ENCODE measurements around the gene TACC2. TPM values are rescaled to one million over a fixed set of nuclear protein-coding genes. Genes with fewer than 3 reads are reported as not detected.

The TACC2 gene
- total and polyA plus RNA-seq, 2 donors (not counting 3 experiments of a cell fraction or from before 2014, with no cell fraction given) = 14.4 to 46.2 TPM

DNA sequence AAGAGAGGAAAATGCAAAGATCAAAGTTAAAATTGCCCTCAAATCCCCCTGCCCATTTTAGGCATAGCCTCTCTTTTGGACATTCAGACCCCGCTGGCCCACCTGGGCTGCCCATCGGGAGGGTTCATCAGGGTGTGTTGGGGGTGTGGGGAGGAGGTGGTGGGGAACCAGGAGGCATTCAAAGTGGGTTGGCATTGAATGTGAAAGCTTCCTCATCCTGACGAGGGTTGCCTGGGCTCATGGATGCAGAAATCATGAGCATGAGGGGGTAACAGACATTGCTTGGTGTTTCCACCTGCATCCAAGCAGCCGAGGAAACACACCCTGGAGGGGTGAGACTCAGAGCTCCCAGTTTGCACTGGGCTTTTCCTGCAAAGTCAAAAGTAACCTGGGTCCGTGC, 302.8 kb downstream of the TACC2 start:
- no peak for TF ChIP-seq JUN (IDR thresholded peaks at IDR 0.05; ENCODE audit: borderline replicate concordance, insufficient read depth, insufficient read length, low read depth)
- no peak for TF ChIP-seq EZH2 (IDR thresholded peaks at IDR 0.05; ENCODE audit: borderline replicate concordance, low read depth, low read length, severe bottlenecking)
- TF ChIP-seq POLR2AphosphoS5 (IDR thresholded peaks at IDR 0.05; ENCODE audit: insufficient read depth, low read depth, low read length) = no peak
- TF ChIP-seq FOS (IDR thresholded peaks at IDR 0.05; ENCODE audit: borderline replicate concordance, insufficient read depth, low read length) = no peak
- no peak for TF ChIP-seq CTCF (IDR thresholded peaks at IDR 0.05; ENCODE audit: extremely low read depth in 1 of 2, insufficient read depth in 1 of 2, low read depth in 1 of 2, low read length in 2 of 2)
- TF ChIP-seq, protein P1, sequence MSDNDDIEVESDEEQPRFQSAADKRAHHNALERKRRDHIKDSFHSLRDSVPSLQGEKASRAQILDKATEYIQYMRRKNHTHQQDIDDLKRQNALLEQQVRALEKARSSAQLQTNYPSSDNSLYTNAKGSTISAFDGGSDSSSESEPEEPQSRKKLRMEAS (IDR thresholded peaks at IDR 0.05; ENCODE audit: insufficient read depth, insufficient read length) = no peak
- TF ChIP-seq GATA2 (IDR thresholded peaks at IDR 0.05; ENCODE audit: insufficient read depth, insufficient read length, low read depth, low read length) = no peak
- TF ChIP-seq MYC (IDR thresholded peaks at IDR 0.05; ENCODE audit: low read depth, low read length) = no peak
- TF ChIP-seq POLR2A (IDR thresholded peaks at IDR 0.05; ENCODE audit: low read depth, low read length) = no peak
- Histone ChIP-seq H3K79me2 (ENCODE audit: control insufficient read depth, insufficient read depth, low read length) (no peaks in the 10 kb centered on the region), H3K9me1 (replicated peaks; ENCODE audit: control insufficient read depth, extremely low read depth, insufficient read depth, low read length) (no peaks in the 10 kb centered on the region), H3K4me1 (ENCODE audit: control insufficient read depth, extremely low read depth, insufficient read depth, low read length) (no peaks in the 10 kb centered on the region), H3K9ac (replicated peaks; ENCODE audit: extremely low read depth, insufficient read depth, low read length) (no peak overlapping the region), H3K36me3 (ENCODE audit: control insufficient read depth in 2 of 2, extremely low read depth in 1 of 2, insufficient read depth in 2 of 2, low read length in 2 of 2) (no peaks in the 10 kb centered on the region), H3K9me3 (replicated peaks; ENCODE audit: control insufficient read depth, insufficient read depth, low read length) (no peaks in the 10 kb centered on the region), H2AFZ (ENCODE audit: low read depth, low read length) (no peak overlapping the region), H3K4me3 (replicated peaks in 1 of 3; ENCODE audit: insufficient read depth in 1 of 3, low read depth in 1 of 3, low read length in 3 of 3) (no peak overlapping the region), H3K27me3 (ENCODE audit: control insufficient read depth in 2 of 2, insufficient read depth in 2 of 2, low read length in 2 of 2) (no peaks in the 10 kb centered on the region), H3K4me2 (ENCODE audit: insufficient read depth, low read length) (no peak overlapping the region), H4K20me1 (replicated peaks; ENCODE audit: control insufficient read depth, extremely low read depth, insufficient read depth, low read length) (no peaks in the 10 kb centered on the region), H3K27ac (ENCODE audit: insufficient read depth, low read depth, low read length) (no peak overlapping the region)
- BruUV-seq (replicated peaks) = no TSS peak
- CTCF ChIA-PET = interaction anchor here (0.9 kb wide), 1 partner anchor 12 kb away, joined by 3 read pairs; no protein-coding TSS in a partner anchor
- POLR2A ChIA-PET = no interaction called here
- FAIRE-seq (no peak), DNase-seq (ENCODE audit: low read depth, low spot score) (no peak)
- intact Hi-C loops (cut with micrococcal nuclease) (no loop called here), dilution Hi-C loops (cut with MboI; ENCODE audit: extremely low pct_ligation_motif_present, low sequenced_read_pairs) (loop anchor here (25.0 kb wide), 1 partner anchor 146 kb away; no protein-coding TSS in a partner anchor)
